GM13977 (cell line): ENCODE measurements around the gene PARN.
A peak's percentile ranks its signal among the peaks of the same experiment; 100 is the strongest.

Experiments used
- DNase-seq: peaks from one replicate; pipeline ENCODE4 v3.0.0; 2012; ENCODE audit warnings: low spot score
- CTCF ChIP-seq: IDR thresholded peaks from 2 replicates; pipeline ENCODE4 v1.5.1; 2012; ENCODE audit warnings: mild to moderate bottlenecking, control low read depth; ENCODE audit not compliant: insufficient read depth; ENCODE audit errors: extremely low read depth, missing control alignments
- in situ Hi-C: fragments of 300-500 bp; cut with MboI; formaldehyde crosslinking; loops from one replicate; pipeline ENCODE4 v1.12.0; 2022; ENCODE audit warnings: low sequenced_read_pairs, low pct_unique_long_range_greater_than_20kb, mixed read lengths, inconsistent platforms; ENCODE audit not compliant: unreplicated experiment

PARN gene

GRCh38 chr16:14531613-14532012 is 98.4 kb downstream of the PARN start:
- in situ Hi-C loops = no loop called here
- no peak for TF ChIP-seq CTCF
- no peak for DNase-seq

GRCh38 chr16:14531101-14531500 is 99.0 kb downstream of the PARN start:
- DNase-seq = no peak
- no peak for TF ChIP-seq CTCF
- in situ Hi-C loops = no loop called here

- in situ Hi-C loops = no loop called here
- DNase-seq = no peak
- no peak for TF ChIP-seq CTCF
These were observed 100.0 kb downstream of the PARN start for GRCh38 chr16:14530046-14530445.

GRCh38 chr16:14529010-14529669 is 100.9 kb downstream of the PARN start:
- TF ChIP-seq CTCF = peak; percentile 68
- in situ Hi-C loops = no loop called here
- DNase-seq = peak; percentile 70

- no peak for DNase-seq
- TF ChIP-seq CTCF = no peak
- in situ Hi-C loops = no loop called here
These were observed 101.8 kb downstream of the PARN start for GRCh38 chr16:14528306-14528705.

- in situ Hi-C loops = no loop called here
- TF ChIP-seq CTCF = no peak
- no peak for DNase-seq
These were observed 102.5 kb downstream of the PARN start for GRCh38 chr16:14527411-14528044.
